BJ (cell line): ENCODE results near the gene HIPK2. TPM values are rescaled to one million over a fixed set of nuclear protein-coding genes. Genes with fewer than 3 reads are reported as not detected.

Source experiments
- CTCF ChIA-PET: fragments of 350-600 bp; formaldehyde crosslinking; extraction: SDS; loops from one replicate; lab custom pipeline; 2021; ENCODE audit warnings: antibody characterized with exemption, inconsistent platforms; lab: Yijun Ruan, JAX
- POLR2A ChIA-PET: fragments of 300-600 bp; sonication (Branson Sonifier 250); formaldehyde crosslinking; extraction: SDS; loops from one replicate; lab custom pipeline; 2021; ENCODE audit warnings: antibody characterized with exemption; lab: Charles Lee
- DNase-seq: peaks from one replicate; pipeline ENCODE4 v3.0.0-alpha.2; 2011; ENCODE audit warnings: low read depth
- H3K27me3 ChIP-seq: 2 replicates; pipeline ENCODE4 v1.6.0; 2011; ENCODE audit warnings: low read length; ENCODE audit not compliant: control insufficient read depth, insufficient read depth
- H3K36me3 ChIP-seq: 2 replicates; pipeline ENCODE4 v1.5.1; 2011; ENCODE audit warnings: low read length; ENCODE audit not compliant: control insufficient read depth, insufficient read depth
- H3K4me3 ChIP-seq: 2 replicates; pipeline ENCODE4 v1.5.1; 2011; ENCODE audit warnings: low read depth, mild to moderate bottlenecking, control low read depth, low read length
- CTCF ChIP-seq: IDR thresholded peaks from 2 replicates; pipeline ENCODE4 v1.5.1; 2011; ENCODE audit warnings: low read depth, mild to moderate bottlenecking, control low read depth, inconsistent platforms, low read length, moderate library complexity; ENCODE audit not compliant: insufficient read depth
- polyA minus RNA-seq: library from RNA; depleted of rRNA, polyadenylated mRNA; stranded (reverse); fragments of >200 nt; gene quantifications from 2 replicates; pipeline ENCODE4 v1.2.3, GENCODE V29; 2011; rRNA and poly(A)+ RNA removed
- polyA plus RNA-seq: library from polyadenylated mRNA; depleted of rRNA; stranded (reverse); fragments of >200 nt; gene quantifications from 2 replicates; pipeline ENCODE4 v1.2.3, GENCODE V29; 2011; rRNA removed

HIPK2 gene
- polyA plus RNA-seq (2.9 and 3.6 TPM in 2 replicates), polyA minus RNA-seq (10.3 and 10.7 TPM in 2 replicates)

GRCh38 chr7:139777948-139778841 is at the start of gene HIPK2:
Gene HIPK2, minus strand, starts transcription at chr7:139777998. Its CDS starts 375 bp downstream, at chr7:139777623.
- POLR2A ChIA-PET, result no interaction called here
- Histone ChIP-seq H3K4me3 (peak within 1 kb of the TSS; percentile 83), H3K36me3 (no peaks in the 10 kb centered on the region), H3K27me3 (peaks cover 13% of the 10 kb centered on the region)
- DNase-seq, result no peak
- no peak for TF ChIP-seq CTCF
- CTCF ChIA-PET, result interaction anchor here (1.6 to 4.7 kb wide), 2 partner anchors 9 to 132 kb away, joined by 4 to 22 read pairs; no protein-coding TSS in a partner anchor

- CTCF ChIA-PET, result no interaction called here
- Histone ChIP-seq H3K36me3 (no peaks in the 10 kb centered on the region), H3K4me3 (no peak overlapping the region), H3K27me3 (peaks cover 9% of the 10 kb centered on the region)
- POLR2A ChIA-PET, result no interaction called here
- no peak for TF ChIP-seq CTCF
- no peak for DNase-seq
These were observed 49.2 kb upstream of the HIPK2 start for GRCh38 chr7:139827042-139827441.

GRCh38 chr7:139825666-139826290 is 48.0 kb upstream of the HIPK2 start:
- Histone ChIP-seq H3K4me3 (no peak overlapping the region), H3K27me3 (peaks cover 14% of the 10 kb centered on the region), H3K36me3 (no peaks in the 10 kb centered on the region)
- POLR2A ChIA-PET, result no interaction called here
- CTCF ChIA-PET, result no interaction called here
- no peak for TF ChIP-seq CTCF
- no peak for DNase-seq

GRCh38 chr7:139823959-139824521 is 46.2 kb upstream of the HIPK2 start:
- CTCF ChIA-PET, result interaction anchor here (0.6 kb wide), 1 partner anchor 131 kb away, joined by 3 read pairs; no protein-coding TSS in a partner anchor
- POLR2A ChIA-PET, result no interaction called here
- TF ChIP-seq CTCF, result no peak

GRCh38 chr7:139822855-139823254 is 45.1 kb upstream of the HIPK2 start:
- ChIA-PET CTCF (no interaction called here), POLR2A (interaction anchor here (0.6 kb wide), 1 partner anchor 151 kb away, joined by 4 read pairs; no protein-coding TSS in a partner anchor)
- TF ChIP-seq CTCF, result no peak
- no peak for DNase-seq
- H3K36me3 ChIP-seq, result no peaks in the 10 kb centered on the region
- no peak overlapping the region for H3K4me3 ChIP-seq
- peaks cover 14% of the 10 kb centered on the region for H3K27me3 ChIP-seq

More at GRCh38 chr7:139823959-139824521, 46.2 kb upstream of the HIPK2 start:
- Histone ChIP-seq H3K4me3 (no peak overlapping the region), H3K36me3 (no peaks in the 10 kb centered on the region), H3K27me3 (peaks cover 14% of the 10 kb centered on the region)
- DNase-seq, result no peak
